ENCODE results near the gene SYNRG.

Gene SYNRG

GRCh38 chr17:37604556-37604955, 4.7 kb downstream of the SYNRG start:
- DNase-seq (ENCODE audit: low read depth, low spot score) = no peak

DNA sequence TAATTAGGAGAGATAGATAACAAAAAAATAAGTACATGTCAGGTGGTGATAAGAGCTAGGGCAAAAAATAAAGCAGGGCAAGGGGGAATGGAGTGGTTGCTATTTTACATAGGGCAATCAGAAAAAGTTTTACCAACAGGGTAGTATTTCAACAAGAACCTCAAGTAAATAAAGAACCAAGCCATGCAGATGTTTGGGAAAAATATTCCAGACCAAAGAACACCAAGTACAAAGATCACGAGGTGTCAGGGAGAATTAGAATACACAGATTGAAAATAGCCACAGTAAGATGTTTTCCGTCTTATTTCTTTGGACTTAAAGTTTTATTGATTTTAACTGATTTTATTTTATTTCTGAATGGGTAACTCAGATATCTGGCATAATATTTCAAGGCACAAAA, 11.1 kb downstream of the SYNRG start:
- no peak for DNase-seq (ENCODE audit: low read depth, low spot score)

GRCh38 chr17:37592291-37592690, 16.9 kb downstream of the SYNRG start:
- no peak for DNase-seq (ENCODE audit: low read depth, low spot score)

DNA sequence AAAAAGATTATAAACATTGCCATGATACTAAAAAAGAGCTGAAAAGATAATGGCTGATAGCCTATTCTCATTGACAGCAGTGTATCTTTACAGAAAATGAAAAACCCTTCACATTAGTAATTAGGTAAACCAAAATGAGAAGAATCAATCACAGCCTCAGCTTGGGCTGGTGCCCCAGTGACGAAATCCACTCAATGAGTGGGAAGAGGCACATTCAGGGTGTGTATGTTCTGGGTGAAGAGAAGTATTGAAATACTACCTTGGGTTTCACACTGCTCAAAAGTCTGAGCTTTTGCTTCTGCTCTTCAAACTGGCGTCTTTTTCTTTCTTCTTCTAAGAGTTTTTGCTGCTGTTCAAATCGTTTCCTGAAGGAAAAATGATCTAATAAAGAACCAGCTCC, 24.2 kb downstream of the SYNRG start:
- no peak for DNase-seq (ENCODE audit: low read depth, low spot score)

- no peak for DNase-seq (ENCODE audit: low read depth, low spot score)
Measured at GRCh38 chr17:37576281-37576680, 32.9 kb downstream of the SYNRG start.

GRCh38 chr17:37574427-37574826, 34.8 kb downstream of the SYNRG start:
- no peak for DNase-seq (ENCODE audit: low read depth, low spot score)

GRCh38 chr17:37571674-37572073, 37.5 kb downstream of the SYNRG start:
- no peak for DNase-seq (ENCODE audit: low read depth, low spot score)

DNA sequence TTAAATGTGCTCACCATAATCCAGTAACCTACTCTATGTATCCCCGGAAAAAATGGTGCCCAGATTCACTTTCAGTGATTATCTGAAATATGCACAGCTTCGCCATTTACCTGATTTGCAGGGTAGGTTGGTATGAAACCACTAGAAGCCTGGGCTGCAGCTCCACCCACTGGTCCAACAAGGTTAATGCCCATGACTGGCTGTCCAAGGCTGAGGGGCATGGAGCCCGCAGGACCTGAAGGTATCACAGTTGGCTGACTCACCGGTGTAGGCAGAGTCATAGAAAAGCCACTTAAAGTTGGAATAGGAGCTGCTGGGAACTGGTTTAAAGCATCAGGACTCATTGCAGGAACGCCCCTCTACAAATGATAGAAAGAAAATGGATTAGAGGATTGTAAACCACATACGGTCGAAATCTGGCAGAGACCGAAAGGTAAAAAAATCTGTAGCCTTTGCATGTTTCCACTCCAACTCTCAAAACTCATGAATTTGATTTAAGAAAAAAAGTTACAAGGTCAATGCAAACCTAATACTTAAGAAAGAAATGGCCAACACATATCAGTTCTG, 38.6 kb downstream of the SYNRG start:
- peak; percentile 83 for DNase-seq (ENCODE audit: low read depth, low spot score)

- no peak for DNase-seq (ENCODE audit: low read depth, low spot score)
Measured at GRCh38 chr17:37568350-37569053, 40.7 kb downstream of the SYNRG start.

- DNase-seq (ENCODE audit: low read depth, low spot score) = no peak
Measured at GRCh38 chr17:37567538-37567937, 41.7 kb downstream of the SYNRG start.

GRCh38 chr17:37567137-37567536, 42.1 kb downstream of the SYNRG start:
- peak; percentile 45 for DNase-seq (ENCODE audit: low read depth, low spot score)

DNA sequence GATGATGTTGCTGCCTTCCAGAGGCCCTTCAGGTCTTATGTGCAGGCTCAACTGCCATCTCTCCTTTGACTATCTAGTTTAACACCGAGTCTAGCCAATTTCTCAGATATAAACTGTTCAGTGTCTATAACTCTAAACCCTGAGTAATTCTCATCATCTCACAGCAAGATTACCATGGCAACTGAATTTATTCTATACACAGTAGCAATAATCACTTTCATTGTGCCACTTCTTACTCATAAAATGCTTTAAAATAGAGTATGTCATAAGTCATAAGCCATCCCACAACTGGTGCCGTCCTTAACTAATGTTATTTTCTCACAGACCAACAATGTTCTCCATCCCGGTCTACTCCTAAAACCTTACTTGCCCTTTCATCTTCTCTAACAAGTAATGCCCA, 45.0 kb downstream of the SYNRG start:
- DNase-seq (ENCODE audit: low read depth, low spot score) = no peak

DNA sequence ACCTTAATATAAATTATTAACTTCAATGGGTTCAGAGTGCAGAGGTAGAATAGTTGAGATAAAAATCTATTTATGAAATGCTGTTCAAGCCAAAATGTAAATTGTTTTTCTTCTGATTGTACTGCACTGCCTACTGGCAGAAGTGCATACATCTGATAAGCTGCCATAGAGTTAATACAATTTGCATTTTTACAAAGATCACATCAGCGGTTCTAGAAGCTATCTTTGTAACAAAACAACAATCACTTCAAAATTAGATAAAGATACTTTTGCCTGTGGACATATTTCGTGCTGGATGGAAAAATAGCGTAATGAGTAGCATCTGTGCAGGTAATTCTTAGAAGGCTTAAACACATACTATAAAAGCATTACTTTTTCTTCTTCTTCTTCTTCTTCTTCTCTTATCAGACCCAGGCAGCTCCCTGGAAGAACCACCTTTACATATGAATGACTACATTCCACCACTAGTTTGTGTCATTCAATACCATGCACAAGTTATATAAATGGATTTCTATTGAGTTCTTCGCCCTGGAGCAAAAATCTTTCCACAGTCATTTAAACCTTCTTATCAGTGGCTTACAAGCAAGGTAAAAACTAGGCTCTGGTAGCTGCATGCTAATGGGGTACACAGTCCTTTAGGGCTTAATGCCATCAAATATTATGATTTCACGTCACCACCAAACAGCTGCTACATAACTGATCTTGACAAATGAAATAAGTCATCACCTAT, 47.0 kb downstream of the SYNRG start:
- no peak for DNase-seq (ENCODE audit: low read depth, low spot score)

DNA sequence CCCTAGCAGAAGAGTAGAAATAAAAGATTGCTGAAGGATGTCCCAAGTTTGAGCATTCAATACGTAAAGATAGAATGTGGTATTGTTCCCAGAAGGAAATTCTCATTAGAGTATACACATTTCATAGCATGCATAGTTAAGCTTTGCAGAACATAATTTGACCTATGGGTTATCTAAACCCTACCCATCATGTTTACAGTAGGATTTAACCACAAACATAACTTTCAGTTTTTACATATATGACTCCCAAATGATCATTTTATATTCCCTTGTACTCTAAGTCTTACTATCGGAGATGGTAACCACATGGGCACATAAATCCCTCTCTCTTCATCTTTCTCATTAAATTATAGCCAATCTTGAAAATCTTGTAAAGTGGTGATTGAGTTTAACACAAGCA, 50.9 kb downstream of the SYNRG start:
- DNase-seq (ENCODE audit: low read depth, low spot score) = no peak

DNA sequence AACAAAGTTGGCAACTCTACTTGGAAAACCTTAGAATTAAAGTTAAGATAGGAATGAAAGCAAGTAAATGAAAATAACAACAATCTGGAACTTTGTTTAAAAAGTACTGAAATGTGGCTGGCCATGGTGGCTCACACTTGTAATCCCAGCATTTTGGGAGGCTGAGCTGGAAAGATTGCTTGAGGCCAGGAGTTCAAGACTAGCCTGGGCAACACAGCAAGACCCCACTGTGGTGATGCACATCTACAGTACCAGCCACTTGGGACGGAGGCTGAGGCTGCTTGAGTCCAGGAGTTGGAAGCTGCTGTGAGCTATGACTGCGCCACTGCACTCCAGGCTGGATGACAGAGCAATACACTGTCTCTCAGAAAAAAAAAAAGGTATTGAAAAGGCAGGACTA, 51.7 kb downstream of the SYNRG start:
- no peak for DNase-seq (ENCODE audit: low read depth, low spot score)

DNA sequence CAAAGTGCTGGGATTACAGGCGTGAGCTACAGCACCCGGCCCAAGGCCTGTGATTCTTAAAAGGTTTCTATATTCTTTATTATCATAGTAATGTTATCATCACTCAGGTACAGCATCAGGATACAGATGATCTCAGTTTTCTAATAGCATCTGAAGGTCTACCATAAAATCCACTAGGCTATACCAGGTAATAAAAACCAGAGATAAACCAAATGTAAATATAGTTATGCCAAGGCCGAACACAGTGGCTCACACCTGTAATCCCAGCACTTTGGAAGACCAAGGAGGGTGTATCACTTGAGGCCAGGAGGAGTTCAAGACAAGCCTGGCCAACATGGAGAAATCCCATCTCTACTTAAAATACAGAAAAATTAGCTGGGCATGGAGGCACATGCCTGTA, 53.8 kb downstream of the SYNRG start:
- DNase-seq (ENCODE audit: low read depth, low spot score) = no peak

DNA sequence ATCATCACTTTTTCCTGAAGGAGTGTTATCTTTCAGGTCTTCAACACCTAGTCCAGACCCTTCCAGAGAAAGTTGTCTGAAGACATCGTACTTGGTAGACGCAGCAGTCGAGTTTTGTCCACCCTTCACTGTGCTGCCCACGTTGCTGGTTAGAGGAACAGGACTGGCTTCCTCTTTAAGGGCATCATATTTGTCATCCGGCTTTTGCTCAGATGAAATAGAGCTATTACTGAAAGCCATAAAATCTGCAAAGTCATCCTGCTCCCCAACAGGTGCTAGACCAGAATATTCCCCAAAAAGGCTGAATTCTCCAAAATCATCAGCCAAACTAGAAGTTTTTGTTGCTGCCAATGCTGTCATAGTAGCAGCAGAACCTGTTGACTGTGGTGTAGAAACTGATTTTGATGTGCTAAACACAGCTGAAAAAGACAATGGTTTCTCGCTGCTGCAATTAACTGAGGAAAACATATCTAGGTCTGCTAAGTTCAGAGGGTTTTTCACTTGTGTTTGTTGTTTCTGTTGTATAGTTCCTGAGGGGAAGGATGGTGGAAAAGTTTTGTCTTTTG, 55.7 kb downstream of the SYNRG start:
- no peak for DNase-seq (ENCODE audit: low read depth, low spot score)

- no peak for DNase-seq (ENCODE audit: low read depth, low spot score)
Measured at GRCh38 chr17:37551788-37552187, 57.4 kb downstream of the SYNRG start.

GRCh38 chr17:37547986-37548385, 61.2 kb downstream of the SYNRG start:
- no peak for DNase-seq (ENCODE audit: low read depth, low spot score)

DNA sequence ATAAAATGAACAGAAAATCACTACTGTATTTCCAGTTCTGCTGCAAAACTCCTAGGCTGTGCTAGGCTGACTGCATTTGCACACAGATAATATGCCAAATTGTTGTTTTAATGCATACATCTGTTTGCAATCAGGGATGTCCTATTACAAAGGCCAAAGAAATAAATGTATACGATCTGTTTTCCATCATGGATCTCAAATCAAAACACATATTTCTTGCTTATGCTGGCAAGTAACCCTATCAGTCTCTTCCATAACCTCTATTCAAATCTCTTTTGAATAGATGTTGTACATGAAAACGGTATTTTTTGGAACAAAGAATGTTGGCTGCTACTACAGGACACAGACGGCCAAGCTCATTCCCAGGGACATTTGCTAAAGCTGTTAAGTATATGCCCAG, 62.9 kb downstream of the SYNRG start:
- no peak for DNase-seq (ENCODE audit: low read depth, low spot score)

- no peak for DNase-seq (ENCODE audit: low read depth, low spot score)
Measured at GRCh38 chr17:37545486-37545885, 63.7 kb downstream of the SYNRG start.

- DNase-seq (ENCODE audit: low read depth, low spot score) = no peak
Measured at GRCh38 chr17:37543637-37544052, 65.6 kb downstream of the SYNRG start.

Measured in astrocyte of the hippocampus (primary cell).